Stimulated activated CD8-positive, alpha-beta memory T cell treated with anti-CD3 and anti-CD28 coated beads, Interleukin-15, amount 100 ng/mL, for 1 hour (primary cell): Measurements from ENCODE around the gene RPTOR.

Experiments used
- DNase-seq: peaks from one replicate; pipeline ENCODE4 v3.0.0-alpha.2; 2020; ENCODE audit warnings: low read depth

The RPTOR gene

GRCh38 chr17:80850109-80850508 is 305.5 kb downstream of the RPTOR start:
- DNase-seq = no peak

- no peak for DNase-seq
Observed at GRCh38 chr17:80850817-80851216, 306.2 kb downstream of the RPTOR start.

GRCh38 chr17:80851277-80851925 is 306.8 kb downstream of the RPTOR start:
- no peak for DNase-seq

- DNase-seq = no peak
Observed at GRCh38 chr17:80852476-80853015, 307.9 kb downstream of the RPTOR start.

- DNase-seq = no peak
Observed at GRCh38 chr17:80853076-80853475, 308.4 kb downstream of the RPTOR start.

GRCh38 chr17:80854220-80854619 is 309.6 kb downstream of the RPTOR start:
- no peak for DNase-seq

- no peak for DNase-seq
Observed at GRCh38 chr17:80855196-80855947, 310.7 kb downstream of the RPTOR start.

GRCh38 chr17:80855948-80856862 is 311.6 kb downstream of the RPTOR start:
- peak; percentile 42 for DNase-seq

- no peak for DNase-seq
Observed at GRCh38 chr17:80856863-80857755, 312.5 kb downstream of the RPTOR start.

- no peak for DNase-seq
Observed at GRCh38 chr17:80857756-80858171, 313.1 kb downstream of the RPTOR start.

- DNase-seq = no peak
Observed at GRCh38 chr17:80858301-80859001, 313.8 kb downstream of the RPTOR start.

- no peak for DNase-seq
Observed at GRCh38 chr17:80859002-80859941, 314.6 kb downstream of the RPTOR start.

- no peak for DNase-seq
Observed at GRCh38 chr17:80860101-80860671, 315.5 kb downstream of the RPTOR start.

- DNase-seq = no peak
Observed at GRCh38 chr17:80860703-80861417, 316.2 kb downstream of the RPTOR start.

- DNase-seq = no peak
Observed at GRCh38 chr17:80861418-80861815, 316.8 kb downstream of the RPTOR start.

- peak; percentile 19 for DNase-seq
Observed at GRCh38 chr17:80861892-80862291, 317.3 kb downstream of the RPTOR start.

- no peak for DNase-seq
Observed at GRCh38 chr17:80862481-80862961, 317.9 kb downstream of the RPTOR start.

GRCh38 chr17:80862978-80863377 is 318.3 kb downstream of the RPTOR start:
- no peak for DNase-seq
